Upper lobe of left lung (tissue), 4 donors: Measurements from ENCODE around the gene ITGA11.

ENCODE experiments used
- CTCF ChIP-seq, 6 experiments: fragments of 450-650 bp in 4 of 6; fragments of 200-600 bp in 2 of 6; sonication (generic) in 2 of 6; IDR thresholded peaks; one replicate each; pipeline ENCODE4 v1.5.1; 2016 to 2019; ENCODE audit warnings: antibody characterized with exemption in 6 of 6
- EP300 ChIP-seq, 4 donors: sonication (generic); formaldehyde crosslinking; IDR thresholded peaks; one replicate each; pipeline ENCODE4 v1.5.1; 2017; ENCODE audit warnings: antibody characterized with exemption in 4 of 4, control low read depth in 2 of 4
- POLR2A ChIP-seq, 4 donors: fragments of 450-650 bp; IDR thresholded peaks; one replicate each; pipeline ENCODE4 v1.5.1; 2016 to 2017; ENCODE audit warnings: antibody characterized with exemption in 4 of 4, mild to moderate bottlenecking in 2 of 4

- TF ChIP-seq POLR2A (IDR thresholded peaks at IDR 0.05), result no peak
- TF ChIP-seq CTCF (IDR thresholded peaks at IDR 0.05), result no peak
- TF ChIP-seq EP300 (IDR thresholded peaks at IDR 0.05), result no peak
Observed at GRCh38 chr15:68271854-68272471, 160.0 kb downstream of the ITGA11 start.
